Loucy (cell line): ENCODE results near the gene MPHOSPH6.

ENCODE experiments used
- H2AFZ ChIP-seq: fragments of 200-600 bp; sonication (generic); 2 replicates; pipeline ENCODE4 v1.6.0; 2016; ENCODE audit warnings: antibody characterized with exemption, mild to moderate bottlenecking, low read length, moderate library complexity
- H3F3A ChIP-seq: fragments of 200-600 bp; 2 replicates; pipeline ENCODE4 v1.6.0; 2016; ENCODE audit warnings: antibody characterized with exemption, low read depth, mild to moderate bottlenecking
- H3K27me3 ChIP-seq: fragments of 200-600 bp; sonication (generic); 2 replicates; pipeline ENCODE4 v1.6.1; 2014; ENCODE audit warnings: low read length, mild to moderate bottlenecking; ENCODE audit not compliant: insufficient read depth, poor library complexity, severe bottlenecking
- H3K36me3 ChIP-seq: fragments of 200-600 bp; sonication (generic); 2 replicates; pipeline ENCODE4 v1.6.1; 2016; ENCODE audit warnings: low read length; ENCODE audit not compliant: insufficient read depth
- H3K4me1 ChIP-seq: fragments of 200-600 bp; sonication (generic); 2 replicates; pipeline ENCODE4 v1.5.1; 2014; ENCODE audit warnings: low read length, mild to moderate bottlenecking; ENCODE audit not compliant: insufficient read depth, poor library complexity, severe bottlenecking
- H3K4me2 ChIP-seq: fragments of 200-600 bp; sonication (generic); 2 replicates; pipeline ENCODE4 v1.6.0; 2014; ENCODE audit warnings: antibody characterized with exemption, low read length, low read depth, mild to moderate bottlenecking; ENCODE audit not compliant: poor library complexity, severe bottlenecking
- H3K4me3 ChIP-seq: fragments of 200-600 bp; sonication (generic); 2 replicates; pipeline ENCODE4 v1.5.1; 2014; ENCODE audit warnings: low read length, mild to moderate bottlenecking, mixed read lengths; ENCODE audit not compliant: poor library complexity, severe bottlenecking
- H3K79me2 ChIP-seq: fragments of 200-600 bp; sonication (generic); 2 replicates; pipeline ENCODE4 v1.6.1; 2014; ENCODE audit warnings: low read length; ENCODE audit not compliant: insufficient read depth
- H3K9ac ChIP-seq: fragments of 200-600 bp; sonication (generic); 2 replicates; pipeline ENCODE4 v1.6.0; 2014; ENCODE audit warnings: mild to moderate bottlenecking, low read depth, low read length, moderate library complexity; ENCODE audit not compliant: poor library complexity, severe bottlenecking
- H3K9me2 ChIP-seq: fragments of 200-600 bp; sonication (generic); replicated peaks from 2 replicates; pipeline ENCODE4 v1.6.1; 2016; ENCODE audit warnings: low read depth, low read length, mixed read lengths
- H3K9me3 ChIP-seq: fragments of 200-600 bp; sonication (generic); 2 replicates; pipeline ENCODE4 v1.6.1; 2014; ENCODE audit warnings: mild to moderate bottlenecking, antibody characterized with exemption, low read length, low read depth; ENCODE audit not compliant: insufficient read depth
- H4K20me1 ChIP-seq: fragments of 200-600 bp; sonication (generic); 2 replicates; pipeline ENCODE4 v1.6.0; 2014; ENCODE audit warnings: antibody characterized with exemption, low read length, mild to moderate bottlenecking; ENCODE audit not compliant: insufficient read depth, poor library complexity, severe bottlenecking
- EZH2phosphoT487 ChIP-seq: fragments of 200-600 bp; IDR thresholded peaks from 2 replicates; pipeline ENCODE4 v1.6.1; 2018; ENCODE audit warnings: antibody characterized with exemption, mild to moderate bottlenecking, moderate library complexity, borderline replicate concordance
- TF ChIP-seq, protein P1 (sequence below): fragments of 200-600 bp; sonication (generic); conservative IDR thresholded peaks from 2 replicates; pipeline ENCODE4 v1.5.1; 2014; ENCODE audit warnings: mild to moderate bottlenecking, antibody characterized with exemption, low read length

MPHOSPH6 gene

DNA sequence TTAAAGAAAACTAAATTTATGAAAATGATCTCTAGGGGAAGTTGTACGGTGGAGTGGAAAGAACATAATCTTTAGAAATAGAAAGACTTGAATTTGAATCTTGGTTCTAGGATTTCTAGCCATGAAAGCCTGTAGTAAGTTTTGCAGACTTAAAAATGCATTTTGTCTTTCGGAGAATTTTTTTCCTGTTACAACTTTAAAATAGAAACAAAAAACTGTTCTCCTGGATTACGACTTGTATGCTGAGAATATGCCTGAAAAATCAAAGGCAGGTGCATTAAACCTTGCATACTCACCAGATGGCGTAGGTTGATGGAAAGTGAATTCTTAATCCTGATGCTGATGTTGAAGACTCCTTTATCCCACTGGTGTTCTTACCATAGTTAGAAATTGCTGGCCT is 7.5 kb upstream of the MPHOSPH6 start:
- H3K9ac ChIP-seq = no peak overlapping the region
- H2AFZ ChIP-seq = no peak overlapping the region
- H3K36me3 ChIP-seq = no peaks in the 10 kb centered on the region
- no peaks in the 10 kb centered on the region for H3K9me3 ChIP-seq
- H3K27me3 ChIP-seq = peaks cover 26% of the 10 kb centered on the region
- H3K79me2 ChIP-seq = no peaks in the 10 kb centered on the region
- H3K9me2 ChIP-seq = no peaks in the 10 kb centered on the region
- H3K4me2 ChIP-seq = no peak overlapping the region
- H3F3A ChIP-seq = no peaks in the 10 kb centered on the region
- TF ChIP-seq, protein P1, sequence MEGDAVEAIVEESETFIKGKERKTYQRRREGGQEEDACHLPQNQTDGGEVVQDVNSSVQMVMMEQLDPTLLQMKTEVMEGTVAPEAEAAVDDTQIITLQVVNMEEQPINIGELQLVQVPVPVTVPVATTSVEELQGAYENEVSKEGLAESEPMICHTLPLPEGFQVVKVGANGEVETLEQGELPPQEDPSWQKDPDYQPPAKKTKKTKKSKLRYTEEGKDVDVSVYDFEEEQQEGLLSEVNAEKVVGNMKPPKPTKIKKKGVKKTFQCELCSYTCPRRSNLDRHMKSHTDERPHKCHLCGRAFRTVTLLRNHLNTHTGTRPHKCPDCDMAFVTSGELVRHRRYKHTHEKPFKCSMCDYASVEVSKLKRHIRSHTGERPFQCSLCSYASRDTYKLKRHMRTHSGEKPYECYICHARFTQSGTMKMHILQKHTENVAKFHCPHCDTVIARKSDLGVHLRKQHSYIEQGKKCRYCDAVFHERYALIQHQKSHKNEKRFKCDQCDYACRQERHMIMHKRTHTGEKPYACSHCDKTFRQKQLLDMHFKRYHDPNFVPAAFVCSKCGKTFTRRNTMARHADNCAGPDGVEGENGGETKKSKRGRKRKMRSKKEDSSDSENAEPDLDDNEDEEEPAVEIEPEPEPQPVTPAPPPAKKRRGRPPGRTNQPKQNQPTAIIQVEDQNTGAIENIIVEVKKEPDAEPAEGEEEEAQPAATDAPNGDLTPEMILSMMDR = no peak
- no peak for TF ChIP-seq EZH2phosphoT487
- no peak overlapping the region for H3K4me3 ChIP-seq
- H3K4me1 ChIP-seq = no peaks in the 10 kb centered on the region
- H4K20me1 ChIP-seq = no peaks in the 10 kb centered on the region

DNA sequence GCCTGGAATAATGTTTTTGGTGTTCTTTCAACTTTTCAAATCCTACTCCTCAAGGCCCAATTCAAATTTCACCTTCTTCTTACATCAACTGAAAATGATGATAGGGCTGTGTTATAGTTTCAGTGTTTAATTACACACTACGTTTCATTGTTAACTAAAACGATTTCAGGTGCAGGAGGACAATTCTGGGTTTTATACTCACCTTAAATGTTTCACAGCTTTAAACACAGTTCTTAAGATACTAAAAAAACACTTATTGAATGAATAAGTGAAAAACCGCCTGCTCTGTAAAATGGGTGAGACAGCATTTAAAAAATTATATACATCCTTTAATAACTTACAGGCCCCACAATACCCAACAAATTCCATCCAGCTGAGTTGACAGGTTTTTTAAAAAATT is 6.2 kb upstream of the MPHOSPH6 start:
- H3K4me1 ChIP-seq = no peaks in the 10 kb centered on the region
- no peak overlapping the region for H3K9ac ChIP-seq
- no peaks in the 10 kb centered on the region for H3K9me3 ChIP-seq
- H3K36me3 ChIP-seq = no peaks in the 10 kb centered on the region
- H3K4me2 ChIP-seq = no peak overlapping the region
- H3K4me3 ChIP-seq = no peak overlapping the region
- H3K79me2 ChIP-seq = no peaks in the 10 kb centered on the region
- H3K9me2 ChIP-seq = no peaks in the 10 kb centered on the region
- H3K27me3 ChIP-seq = peaks cover 39% of the 10 kb centered on the region
- H3F3A ChIP-seq = no peaks in the 10 kb centered on the region
- H2AFZ ChIP-seq = no peak overlapping the region
- no peaks in the 10 kb centered on the region for H4K20me1 ChIP-seq
- TF ChIP-seq EZH2phosphoT487 = no peak
- TF ChIP-seq, protein P1 = no peak

DNA sequence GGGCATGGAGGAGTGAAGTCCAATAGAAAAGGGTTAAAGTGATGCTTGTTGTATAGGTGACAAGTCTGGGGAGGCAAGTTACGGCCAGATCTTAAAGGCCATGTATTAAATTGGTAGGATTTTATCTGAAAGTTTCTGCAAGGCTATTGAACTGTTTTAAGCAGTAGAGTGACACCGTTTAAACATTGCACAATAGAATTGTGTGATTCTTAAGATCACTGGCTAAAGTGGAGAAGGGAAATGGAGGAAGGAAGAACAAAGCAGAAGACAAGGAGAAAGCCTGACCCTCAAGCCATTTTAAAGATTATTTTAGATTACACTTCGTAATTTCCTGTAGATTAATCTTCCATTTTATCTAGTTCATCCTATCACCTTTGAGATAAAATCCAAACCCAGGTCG is 5.6 kb upstream of the MPHOSPH6 start:
- no peaks in the 10 kb centered on the region for H3K79me2 ChIP-seq
- H3K9ac ChIP-seq = no peak overlapping the region
- H3K9me3 ChIP-seq = no peaks in the 10 kb centered on the region
- H3K4me2 ChIP-seq = no peak overlapping the region
- H3K27me3 ChIP-seq = peaks cover 44% of the 10 kb centered on the region
- H2AFZ ChIP-seq = no peak overlapping the region
- H3F3A ChIP-seq = no peaks in the 10 kb centered on the region
- no peak overlapping the region for H3K4me3 ChIP-seq
- H3K4me1 ChIP-seq = peaks cover under 1% of the 10 kb centered on the region
- H4K20me1 ChIP-seq = no peaks in the 10 kb centered on the region
- H3K9me2 ChIP-seq = no peaks in the 10 kb centered on the region
- TF ChIP-seq EZH2phosphoT487 = no peak
- TF ChIP-seq, protein P1 = no peak
- H3K36me3 ChIP-seq = no peaks in the 10 kb centered on the region
